HepG2 (cell line): ENCODE results near the gene S100A5. TPM values are rescaled to one million over a fixed set of nuclear protein-coding genes. Genes with fewer than 3 reads are reported as not detected.

Source experiments
- CBX2 ChIP-seq, 2 experiments: fragments of 200-600 bp in 1 of 2; sonication (generic); formaldehyde crosslinking in 1 of 2; IDR thresholded peaks; 2 replicates each; pipeline versions ENCODE4 v1.7.0 to v1.8.1; 2018 to 2022; ENCODE audit warnings: low read depth in 2 of 2, low read length in 1 of 2, mild to moderate bottlenecking in 1 of 2, missing genetic modification reagents in 1 of 2
- DR1 ChIP-seq: sonication (generic); formaldehyde crosslinking; IDR thresholded peaks from 2 replicates; pipeline ENCODE4 v1.8.0; 2021; ENCODE audit warnings: mild to moderate bottlenecking, missing genetic modification reagents, inconsistent platforms
- EED ChIP-seq: sonication (generic); formaldehyde crosslinking; IDR thresholded peaks from 2 replicates; pipeline ENCODE4 v1.5.0; 2020; ENCODE audit warnings: mild to moderate bottlenecking, missing genetic modification reagents
- MXI1 ChIP-seq: IDR thresholded peaks from 3 replicates; pipeline ENCODE4 v1.6.1; 2012; ENCODE audit warnings: low read depth, low read length, inconsistent platforms, borderline replicate concordance
- PAXIP1 ChIP-seq: sonication (generic); formaldehyde crosslinking; conservative IDR thresholded peaks from 2 replicates; pipeline ENCODE4 v1.4.0; 2020; ENCODE audit warnings: mild to moderate bottlenecking, missing genetic modification reagents, moderate library complexity
- PHF8 ChIP-seq: sonication (generic); formaldehyde crosslinking; IDR thresholded peaks from 2 replicates; pipeline ENCODE4 v1.5.0; 2020; ENCODE audit warnings: missing genetic modification reagents
- RXRA ChIP-seq: sonication (generic); formaldehyde crosslinking; IDR thresholded peaks from 2 replicates; pipeline ENCODE4 v1.5.1; 2020; ENCODE audit warnings: missing genetic modification reagents
- SAFB2 ChIP-seq: sonication (generic); formaldehyde crosslinking; IDR thresholded peaks from 2 replicates; pipeline ENCODE4 v1.5.1; 2020; ENCODE audit warnings: missing genetic modification reagents, low read depth, mild to moderate bottlenecking, borderline replicate concordance
- SCMH1 ChIP-seq: sonication (generic); formaldehyde crosslinking; IDR thresholded peaks from 2 replicates; pipeline ENCODE4 v1.9.0; 2021; ENCODE audit warnings: missing genetic modification reagents, mild to moderate bottlenecking, borderline replicate concordance
- SMYD3 ChIP-seq: sonication (generic); formaldehyde crosslinking; IDR thresholded peaks from 2 replicates; pipeline ENCODE4 v1.8.1; 2023; ENCODE audit warnings: mild to moderate bottlenecking, missing genetic modification reagents
- TARDBP ChIP-seq: sonication (generic); formaldehyde crosslinking; IDR thresholded peaks from 2 replicates; pipeline ENCODE4 v1.8.0; 2022; ENCODE audit warnings: mild to moderate bottlenecking, missing genetic modification reagents
- THAP11 ChIP-seq: IDR thresholded peaks from 2 replicates; pipeline ENCODE4 v1.6.1; 2016; ENCODE audit warnings: missing biosample characterization, missing genetic modification reagents
- THAP8 ChIP-seq: sonication (generic); formaldehyde crosslinking; IDR thresholded peaks from 2 replicates; pipeline ENCODE4 v1.5.1; 2020; ENCODE audit warnings: missing genetic modification reagents, mild to moderate bottlenecking, borderline replicate concordance
- ZBTB38 ChIP-seq: sonication (generic); formaldehyde crosslinking; IDR thresholded peaks from 2 replicates; pipeline ENCODE4 v1.5.1; 2020; ENCODE audit warnings: mild to moderate bottlenecking, missing genetic modification reagents
- ZBTB42 ChIP-seq: sonication (generic); formaldehyde crosslinking; IDR thresholded peaks from 2 replicates; pipeline ENCODE4 v1.5.0; 2020; ENCODE audit warnings: mild to moderate bottlenecking, missing genetic modification reagents
- ZKSCAN8 ChIP-seq: IDR thresholded peaks from 2 replicates; pipeline ENCODE4 v1.6.1; 2016; ENCODE audit warnings: borderline replicate concordance, missing genetic modification reagents, missing compliant biosample characterization
- ZNF143 ChIP-seq: sonication (generic); formaldehyde crosslinking; IDR thresholded peaks from 2 replicates; pipeline ENCODE4 v1.4.0; 2020; ENCODE audit warnings: missing genetic modification reagents
- ZNF563 ChIP-seq: sonication (generic); formaldehyde crosslinking; IDR thresholded peaks from 2 replicates; pipeline ENCODE4 v1.8.0; 2022; ENCODE audit warnings: mild to moderate bottlenecking, moderate library complexity, missing genetic modification reagents
- ZNF574 ChIP-seq: sonication (generic); formaldehyde crosslinking; IDR thresholded peaks from 2 replicates; pipeline ENCODE4 v1.4.0; 2020; ENCODE audit warnings: missing genetic modification reagents
- ZNF615 ChIP-seq: sonication (generic); formaldehyde crosslinking; IDR thresholded peaks from 2 replicates; pipeline ENCODE4 v1.5.0; 2020; ENCODE audit warnings: mild to moderate bottlenecking, missing genetic modification reagents, borderline replicate concordance
- ZNF644 ChIP-seq: IDR thresholded peaks from 2 replicates; pipeline ENCODE4 v1.6.1; 2016; ENCODE audit warnings: low read depth
- ZNF678 ChIP-seq: sonication (generic); formaldehyde crosslinking; IDR thresholded peaks from 2 replicates; pipeline ENCODE4 v1.4.0; 2020; ENCODE audit warnings: mild to moderate bottlenecking, missing genetic modification reagents
- polyA plus RNA-seq, 8 experiments: library from polyadenylated mRNA; depleted of rRNA in 3 of 8; stranded (reverse) in 7 of 8; unstranded in 1 of 8; fragments of >200 nt; fragmentation: Illumina TruSeq in 4 of 8; extraction: Trizol in 4 of 8; gene quantifications; 2 replicates each; pipeline versions ENCODE4 v1.2.1 to v1.2.3, GENCODE V29; 2011 to 2016; ENCODE audit warnings: low read depth in 4 of 8, missing spikeins in 1 of 8, mixed read lengths in 1 of 8; ENCODE audit not compliant: insufficient read depth in 1 of 8
- total RNA-seq, 5 experiments: library from RNA; depleted of rRNA; stranded (reverse); fragments of >200 nt; fragmentation: Illumina TruSeq; extraction: Trizol; gene quantifications; 2 replicates each; pipeline ENCODE4 v1.2.3, GENCODE V29; 2016; ENCODE audit warnings: low read depth in 1 of 5

S100A5 gene
- total and polyA plus RNA-seq, 2 of the 13 experiments (the other 11 are each of a cell fraction or from before 2014, with no cell fraction given): not detected

DNA sequence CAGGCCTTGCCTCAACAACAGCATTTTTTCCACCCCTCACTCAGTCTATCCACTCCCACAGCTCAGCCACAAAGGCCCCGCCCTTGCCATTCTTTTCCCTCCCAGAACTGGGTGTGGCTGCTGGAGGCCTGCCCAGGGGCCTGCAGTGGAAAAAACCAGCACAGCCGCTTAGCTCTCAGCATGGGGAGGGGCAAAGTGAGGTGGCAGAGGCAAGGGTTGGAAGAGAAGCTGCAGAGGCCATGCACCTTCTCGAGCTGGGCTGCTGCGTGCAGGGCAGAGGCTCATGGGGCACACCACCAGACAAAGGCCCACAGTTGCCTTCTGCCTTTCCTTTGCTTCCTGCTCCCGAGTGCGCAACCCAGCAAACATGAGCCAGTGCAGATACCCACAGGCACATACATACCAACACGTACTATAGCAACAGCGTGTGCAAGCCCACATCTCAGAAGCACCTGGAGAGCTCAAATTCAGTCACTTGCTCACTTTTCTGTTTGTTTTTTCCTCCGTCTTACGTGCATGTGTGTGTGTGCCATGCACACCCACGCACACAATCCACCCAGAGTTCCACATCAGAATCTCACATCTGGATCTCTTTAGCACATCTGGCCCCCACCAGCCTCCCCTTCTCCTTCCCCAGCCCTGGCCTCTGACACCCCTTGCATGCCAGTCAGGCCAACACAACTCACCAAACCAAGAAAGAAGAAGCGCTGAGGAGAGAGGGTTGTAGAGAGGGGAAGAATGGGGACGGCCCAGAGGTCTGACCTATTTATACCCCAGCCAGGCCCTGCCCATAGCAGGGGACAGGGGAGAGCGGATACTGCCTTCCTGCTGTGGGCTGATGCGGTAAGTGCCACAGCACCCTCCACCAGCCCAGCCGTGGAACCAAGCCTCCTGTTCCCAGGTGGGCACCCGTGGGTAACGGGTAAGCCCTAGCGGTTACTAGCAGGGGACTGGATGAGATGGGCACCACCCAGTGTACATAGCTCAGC, 4.6 kb upstream of the S100A5 start, which contains the start of gene S100A4 (continued):
- TF ChIP-seq SMYD3 (CRISPR knock-in tag) (no peak), MXI1 (0 out of 3 replicates have a peak, but pooled peaks have one; percentile 21), ZNF678 (no peak), PHF8 (CRISPR knock-in tag) (peak; percentile 63), EED (0 out of 2 replicates have a peak, but pooled peaks have one; percentile 44), ZNF563 (CRISPR knock-in tag) (no peak), ZNF615 (CRISPR knock-in tag) (no peak), PAXIP1 (CRISPR knock-in tag) (peak; percentile 64), ZNF574 (CRISPR knock-in tag) (peak; percentile 33; the same call in 1 of the 2 replicates), THAP11 (0 out of 2 replicates have a peak, but pooled peaks have one; percentile 37), CBX2 (IDR thresholded peaks at IDR 0.05; ENCODE audit: low read depth, low read length) (no peak), CBX2 (CRISPR knock-in tag; IDR thresholded peaks at IDR 0.05; ENCODE audit: low read depth) (no peak), SCMH1 (CRISPR knock-in tag) (no peak), ZNF644 (CRISPR knock-in tag) (no peak), RXRA (CRISPR knock-in tag) (0 out of 2 replicates have a peak, but pooled peaks have one; percentile 16), THAP8 (CRISPR knock-in tag) (no peak), ZBTB42 (CRISPR knock-in tag) (peak; percentile 42), DR1 (0 out of 2 replicates have a peak, but pooled peaks have one; percentile 50), SAFB2 (0 out of 2 replicates have a peak, but pooled peaks have one; percentile 62), ZNF143 (CRISPR knock-in tag) (0 out of 2 replicates have a peak, but pooled peaks have one; percentile 23), TARDBP (CRISPR knock-in tag) (peak; percentile 68; the same call in 1 of the 2 replicates), ZKSCAN8 (0 out of 2 replicates have a peak, but pooled peaks have one; percentile 35), ZBTB38 (peak; percentile 80)
